ENCODE data around the gene CABP1.

The CABP1 gene

GRCh38 chr12:120649442-120650232 is 9.2 kb downstream of the CABP1 start:
- H3K9me3 ChIP-seq (ENCODE audit: low read depth, low read length), result no peaks in the 10 kb centered on the region
- DNase-seq (ENCODE audit: low read depth, low spot score), result no peak
- H3K9ac ChIP-seq (ENCODE audit: insufficient read length), result peak overlapping the region; percentile 60
- TF ChIP-seq EZH2 (IDR thresholded peaks at IDR 0.05) (no peak), FOXP2 (optimal IDR thresholded peaks at IDR 0.05; ENCODE audit: control extremely low read depth, extremely low read length, insufficient read depth) (no peak), POLR2AphosphoS5 (IDR thresholded peaks at IDR 0.05; ENCODE audit: borderline replicate concordance, low read depth, low read length) (no peak)
- peak overlapping the region; percentile 78 for H3K4me3 ChIP-seq
- no peak overlapping the region for H3K27ac ChIP-seq
- no peaks in the 10 kb centered on the region for H3K36me3 ChIP-seq (ENCODE audit: insufficient read depth, low read length)

GRCh38 chr12:120650233-120650690 is 9.8 kb downstream of the CABP1 start:
- H3K9ac ChIP-seq (ENCODE audit: insufficient read length), result no peak overlapping the region
- no peak for DNase-seq (ENCODE audit: low read depth, low spot score)
- no peak overlapping the region for H3K4me3 ChIP-seq
- H3K27ac ChIP-seq, result no peak overlapping the region
- TF ChIP-seq FOXP2 (optimal IDR thresholded peaks at IDR 0.05; ENCODE audit: control extremely low read depth, extremely low read length, insufficient read depth) (no peak), POLR2AphosphoS5 (IDR thresholded peaks at IDR 0.05; ENCODE audit: borderline replicate concordance, low read depth, low read length) (no peak), EZH2 (IDR thresholded peaks at IDR 0.05) (no peak)
- no peaks in the 10 kb centered on the region for H3K36me3 ChIP-seq (ENCODE audit: insufficient read depth, low read length)
- no peaks in the 10 kb centered on the region for H3K9me3 ChIP-seq (ENCODE audit: low read depth, low read length)

- no peak overlapping the region for H3K9ac ChIP-seq (ENCODE audit: insufficient read length)
- DNase-seq (ENCODE audit: low read depth, low spot score), result no peak
- H3K4me3 ChIP-seq, result no peak overlapping the region
- H3K9me3 ChIP-seq (ENCODE audit: low read depth, low read length), result no peaks in the 10 kb centered on the region
- H3K27ac ChIP-seq, result no peak overlapping the region
- no peak for TF ChIP-seq EZH2 (IDR thresholded peaks at IDR 0.05)
- no peak for TF ChIP-seq FOXP2 (optimal IDR thresholded peaks at IDR 0.05; ENCODE audit: control extremely low read depth, extremely low read length, insufficient read depth)
- no peak for TF ChIP-seq POLR2AphosphoS5 (IDR thresholded peaks at IDR 0.05; ENCODE audit: borderline replicate concordance, low read depth, low read length)
- no peaks in the 10 kb centered on the region for H3K36me3 ChIP-seq (ENCODE audit: insufficient read depth, low read length)
Measured at GRCh38 chr12:120651821-120652220, 11.4 kb downstream of the CABP1 start.

- no peaks in the 10 kb centered on the region for H3K9me3 ChIP-seq (ENCODE audit: low read depth, low read length)
- H3K27ac ChIP-seq, result no peak overlapping the region
- H3K36me3 ChIP-seq (ENCODE audit: insufficient read depth, low read length), result no peaks in the 10 kb centered on the region
- TF ChIP-seq POLR2AphosphoS5 (IDR thresholded peaks at IDR 0.05; ENCODE audit: borderline replicate concordance, low read depth, low read length) (no peak), EZH2 (IDR thresholded peaks at IDR 0.05) (no peak), FOXP2 (optimal IDR thresholded peaks at IDR 0.05; ENCODE audit: control extremely low read depth, extremely low read length, insufficient read depth) (no peak)
- no peak for DNase-seq (ENCODE audit: low read depth, low spot score)
- H3K4me3 ChIP-seq, result no peak overlapping the region
- no peak overlapping the region for H3K9ac ChIP-seq (ENCODE audit: insufficient read length)
Measured at GRCh38 chr12:120652656-120653435, 12.4 kb downstream of the CABP1 start.

GRCh38 chr12:120653611-120654010 is 13.2 kb downstream of the CABP1 start:
- H3K27ac ChIP-seq, result no peak overlapping the region
- no peak for TF ChIP-seq FOXP2 (optimal IDR thresholded peaks at IDR 0.05; ENCODE audit: control extremely low read depth, extremely low read length, insufficient read depth)
- TF ChIP-seq EZH2 (IDR thresholded peaks at IDR 0.05), result no peak
- no peak for TF ChIP-seq POLR2AphosphoS5 (IDR thresholded peaks at IDR 0.05; ENCODE audit: borderline replicate concordance, low read depth, low read length)
- no peaks in the 10 kb centered on the region for H3K9me3 ChIP-seq (ENCODE audit: low read depth, low read length)
- H3K9ac ChIP-seq (ENCODE audit: insufficient read length), result no peak overlapping the region
- no peak overlapping the region for H3K4me3 ChIP-seq
- no peaks in the 10 kb centered on the region for H3K36me3 ChIP-seq (ENCODE audit: insufficient read depth, low read length)
- no peak for DNase-seq (ENCODE audit: low read depth, low spot score)

GRCh38 chr12:120654656-120655055 is 14.2 kb downstream of the CABP1 start:
- DNase-seq (ENCODE audit: low read depth, low spot score), result no peak
- Histone ChIP-seq H3K36me3 (ENCODE audit: insufficient read depth, low read length) (no peaks in the 10 kb centered on the region), H3K27ac (no peak overlapping the region), H3K4me3 (no peak overlapping the region), H3K9me3 (ENCODE audit: low read depth, low read length) (no peaks in the 10 kb centered on the region), H3K9ac (ENCODE audit: insufficient read length) (no peak overlapping the region)
- TF ChIP-seq EZH2 (IDR thresholded peaks at IDR 0.05) (no peak), FOXP2 (optimal IDR thresholded peaks at IDR 0.05; ENCODE audit: control extremely low read depth, extremely low read length, insufficient read depth) (no peak), POLR2AphosphoS5 (IDR thresholded peaks at IDR 0.05; ENCODE audit: borderline replicate concordance, low read depth, low read length) (no peak)

- H3K9ac ChIP-seq (ENCODE audit: insufficient read length), result no peak overlapping the region
- H3K4me3 ChIP-seq, result no peak overlapping the region
- no peak overlapping the region for H3K27ac ChIP-seq
- H3K36me3 ChIP-seq (ENCODE audit: insufficient read depth, low read length), result no peaks in the 10 kb centered on the region
- TF ChIP-seq POLR2AphosphoS5 (IDR thresholded peaks at IDR 0.05; ENCODE audit: borderline replicate concordance, low read depth, low read length), result no peak
- TF ChIP-seq FOXP2 (optimal IDR thresholded peaks at IDR 0.05; ENCODE audit: control extremely low read depth, extremely low read length, insufficient read depth), result no peak
- TF ChIP-seq EZH2 (IDR thresholded peaks at IDR 0.05), result no peak
- DNase-seq (ENCODE audit: low read depth, low spot score), result no peak
- no peaks in the 10 kb centered on the region for H3K9me3 ChIP-seq (ENCODE audit: low read depth, low read length)
Measured at GRCh38 chr12:120656008-120656407, 15.6 kb downstream of the CABP1 start.

Measured in SK-N-MC (cell line).